ENCODE measurements around the gene FYB1. TPM values are rescaled to one million over a fixed set of nuclear protein-coding genes. Genes with fewer than 3 reads are reported as not detected.

The FYB1 gene
- total RNA-seq, 2 donors from 2014 or later, result not detected

DNA sequence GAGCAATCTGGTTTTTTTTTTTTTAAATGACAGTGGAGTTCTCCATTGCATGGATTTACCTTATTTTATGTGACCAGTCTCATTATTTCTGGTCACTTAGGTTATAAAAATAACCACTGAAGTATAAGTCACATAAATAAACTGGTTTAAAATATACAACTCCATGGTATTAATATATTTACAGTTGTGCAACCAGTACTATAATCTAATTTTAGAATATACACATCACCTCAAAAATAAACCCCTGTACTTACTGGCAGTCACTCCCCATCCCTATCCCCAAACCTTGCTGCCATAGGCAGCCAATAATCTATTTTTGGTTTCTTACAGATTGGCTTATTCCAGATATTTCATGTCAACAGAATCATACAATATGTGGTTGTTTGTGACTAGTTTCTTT is 57.8 kb downstream of the FYB1 start:
- TF ChIP-seq CTCF (conservative IDR thresholded peaks at IDR 0.05), result no peak
- no peaks in the 10 kb centered on the region for H3K36me3 Mint-ChIP-seq (ENCODE audit: low read depth)
- H3K27me3 Mint-ChIP-seq (ENCODE audit: insufficient read depth), result no peaks in the 10 kb centered on the region
- no peak overlapping the region for H3K27ac Mint-ChIP-seq
- H3K4me1 Mint-ChIP-seq, result no peaks in the 10 kb centered on the region
- H3K4me3 Mint-ChIP-seq, result no peak overlapping the region
- no peak for DNase-seq
- no peak overlapping the region for H3K27ac ChIP-seq (ENCODE audit: low read depth, low read length)
- no peaks in the 10 kb centered on the region for H3K9me3 ChIP-seq (ENCODE audit: control insufficient read depth, low read length)
- no peaks in the 10 kb centered on the region for H3K27me3 ChIP-seq (ENCODE audit: control insufficient read depth, insufficient read depth, low read length, poor library complexity, severe bottlenecking)
- H3K9me3 Mint-ChIP-seq, result no peaks in the 10 kb centered on the region
- no peak overlapping the region for H3K9ac ChIP-seq (ENCODE audit: extremely low read depth, low read length, poor library complexity, severe bottlenecking)
- no peaks in the 10 kb centered on the region for H3K4me1 ChIP-seq (ENCODE audit: control insufficient read depth, insufficient read depth, low read length)
- no peak overlapping the region for H3K4me3 ChIP-seq (ENCODE audit: low read length)
- H3K36me3 ChIP-seq (ENCODE audit: control insufficient read depth, insufficient read depth, low read length), result no peaks in the 10 kb centered on the region

DNA sequence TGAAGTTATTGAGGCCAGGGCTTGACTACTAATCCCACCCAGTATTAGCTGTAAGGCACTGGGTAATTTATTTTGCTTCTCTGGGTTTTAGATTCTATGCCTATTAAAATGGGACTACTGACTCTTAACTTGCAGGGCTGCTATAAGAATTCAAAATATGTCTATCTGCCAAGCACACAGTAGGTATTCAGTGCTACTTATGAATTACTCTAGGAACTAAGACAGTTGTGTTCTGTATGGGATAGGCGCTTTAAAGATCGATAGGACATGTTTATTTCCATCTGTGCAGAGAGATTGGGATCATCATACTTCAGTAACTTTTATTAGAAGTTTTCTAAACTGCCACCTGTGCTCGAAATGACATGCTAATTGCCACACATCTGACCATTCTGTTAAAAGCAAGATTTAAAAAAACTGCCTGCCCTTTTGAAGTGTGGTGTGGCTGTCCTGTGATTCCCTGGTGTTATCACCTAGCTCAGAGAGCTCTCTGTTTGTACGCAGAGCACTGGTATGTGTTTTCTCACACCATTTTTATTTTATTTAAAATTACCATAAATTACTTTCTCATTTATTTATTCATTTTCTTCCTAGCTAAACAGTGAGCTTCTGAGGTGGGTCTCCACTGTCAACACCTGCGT is 58.7 kb downstream of the FYB1 start:
- Histone ChIP-seq H3K36me3 (ENCODE audit: control insufficient read depth, insufficient read depth, low read length) (no peaks in the 10 kb centered on the region), H3K9me3 (ENCODE audit: control insufficient read depth, low read length) (no peaks in the 10 kb centered on the region), H3K4me1 (ENCODE audit: control insufficient read depth, insufficient read depth, low read length) (no peaks in the 10 kb centered on the region), H3K27me3 (ENCODE audit: control insufficient read depth, insufficient read depth, low read length, poor library complexity, severe bottlenecking) (no peaks in the 10 kb centered on the region), H3K9ac (ENCODE audit: extremely low read depth, low read length, poor library complexity, severe bottlenecking) (no peak overlapping the region), H3K4me3 (ENCODE audit: low read length) (no peak overlapping the region), H3K27ac (ENCODE audit: low read depth, low read length) (no peak overlapping the region)
- H3K27me3 Mint-ChIP-seq (ENCODE audit: insufficient read depth), result no peaks in the 10 kb centered on the region
- no peak overlapping the region for H3K27ac Mint-ChIP-seq
- no peaks in the 10 kb centered on the region for H3K9me3 Mint-ChIP-seq
- TF ChIP-seq CTCF (conservative IDR thresholded peaks at IDR 0.05), result no peak
- H3K36me3 Mint-ChIP-seq (ENCODE audit: low read depth), result no peaks in the 10 kb centered on the region
- no peak overlapping the region for H3K4me3 Mint-ChIP-seq
- no peaks in the 10 kb centered on the region for H3K4me1 Mint-ChIP-seq
- WGBS, 2 experiments (ENCODE audit: insufficient coverage in 1 of 2, insufficient read length in 1 of 2), result 61 to 74% methylated on average over 3 to 5 of the region's 5 CpGs
- DNase-seq, result no peak

DNA sequence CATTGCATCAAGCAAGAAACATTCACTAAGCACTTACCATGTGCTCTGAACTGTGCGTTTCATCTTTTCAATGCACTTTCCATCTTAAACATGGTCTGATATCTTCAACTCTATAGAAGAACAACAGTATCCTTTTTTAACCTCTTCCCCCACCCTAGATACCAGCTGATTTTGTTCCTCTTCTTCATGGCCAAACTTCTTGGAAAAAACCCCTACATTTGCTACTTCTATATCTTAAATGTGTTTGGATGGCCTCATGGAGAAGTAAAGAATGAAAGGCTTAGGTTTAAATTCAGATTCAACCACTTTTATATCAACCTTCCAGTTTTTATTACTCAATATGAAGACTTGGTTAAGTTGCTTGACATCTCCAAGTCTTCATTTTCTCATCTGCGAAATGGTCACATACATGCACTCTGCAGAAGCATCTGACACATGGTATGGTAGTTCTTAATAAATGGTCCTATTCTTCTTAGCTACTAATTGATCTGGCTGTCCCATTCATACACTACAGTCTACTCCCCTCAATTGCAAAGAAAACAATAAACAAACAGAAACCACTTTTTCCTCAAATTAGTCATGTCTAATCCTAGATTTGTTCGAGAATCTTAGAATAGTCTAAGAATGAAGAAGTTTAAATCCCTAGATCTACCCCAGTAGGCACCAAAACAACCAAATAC is 59.4 kb downstream of the FYB1 start:
- WGBS, 2 experiments (ENCODE audit: insufficient coverage in 1 of 2, insufficient read length in 1 of 2), result 86 to 100% methylated on average over 1 to 3 of the region's 3 CpGs
- no peak for TF ChIP-seq CTCF (conservative IDR thresholded peaks at IDR 0.05)
- no peak overlapping the region for H3K27ac Mint-ChIP-seq
- no peak overlapping the region for H3K4me3 Mint-ChIP-seq
- no peaks in the 10 kb centered on the region for H3K4me1 ChIP-seq (ENCODE audit: control insufficient read depth, insufficient read depth, low read length)
- H3K36me3 Mint-ChIP-seq (ENCODE audit: low read depth), result no peaks in the 10 kb centered on the region
- no peaks in the 10 kb centered on the region for H3K27me3 Mint-ChIP-seq (ENCODE audit: insufficient read depth)
- H3K27me3 ChIP-seq (ENCODE audit: control insufficient read depth, insufficient read depth, low read length, poor library complexity, severe bottlenecking), result no peaks in the 10 kb centered on the region
- H3K27ac ChIP-seq (ENCODE audit: low read depth, low read length), result no peak overlapping the region
- no peak overlapping the region for H3K4me3 ChIP-seq (ENCODE audit: low read length)
- DNase-seq, result no peak
- no peaks in the 10 kb centered on the region for H3K4me1 Mint-ChIP-seq
- no peaks in the 10 kb centered on the region for H3K36me3 ChIP-seq (ENCODE audit: control insufficient read depth, insufficient read depth, low read length)
- no peak overlapping the region for H3K9ac ChIP-seq (ENCODE audit: extremely low read depth, low read length, poor library complexity, severe bottlenecking)
- no peaks in the 10 kb centered on the region for H3K9me3 ChIP-seq (ENCODE audit: control insufficient read depth, low read length)
- no peaks in the 10 kb centered on the region for H3K9me3 Mint-ChIP-seq
